GDM1 (cell line): ENCODE measurements around the gene CCNI2.
A peak's percentile ranks its signal among the peaks of the same experiment; 100 is the strongest.
"Not testable (repeated sequence)": the region's sequence is repeated elsewhere in the genome, so short reads cannot be mapped to it uniquely, and the experiment has no call there.

Source experiments
- DNase-seq: peaks from one replicate; lab custom pipeline; 2025; lab: John Stamatoyannopoulos, UW

The CCNI2 gene

GRCh38 chr5:132781029-132781428 is 33.8 kb downstream of the CCNI2 start:
- no peak for DNase-seq

- peak; percentile 43 for DNase-seq
These were observed 34.9 kb downstream of the CCNI2 start for GRCh38 chr5:132782101-132782500.

DNA sequence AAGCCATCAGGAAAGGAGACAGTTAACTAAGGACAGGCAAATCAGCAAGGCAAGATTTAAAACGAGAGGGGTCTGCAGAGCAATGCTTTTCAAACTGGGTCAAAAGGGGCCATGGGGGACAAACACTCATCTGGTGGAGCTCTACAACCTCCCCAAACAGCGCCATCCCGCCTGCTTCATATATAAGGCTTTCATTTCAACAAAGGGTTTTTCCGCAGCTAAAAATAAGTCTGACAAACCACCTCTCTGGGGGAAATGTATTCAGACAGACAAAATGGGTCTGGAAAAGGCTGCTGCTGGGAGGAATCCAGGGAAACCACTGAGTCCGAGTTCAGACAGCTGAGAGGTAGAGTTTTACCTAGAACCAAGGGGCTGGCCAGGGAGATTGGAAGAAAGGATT is 38.1 kb downstream of the CCNI2 start:
- no peak for DNase-seq

GRCh38 chr5:132785864-132786263 is 38.6 kb downstream of the CCNI2 start:
- DNase-seq = no peak

DNA sequence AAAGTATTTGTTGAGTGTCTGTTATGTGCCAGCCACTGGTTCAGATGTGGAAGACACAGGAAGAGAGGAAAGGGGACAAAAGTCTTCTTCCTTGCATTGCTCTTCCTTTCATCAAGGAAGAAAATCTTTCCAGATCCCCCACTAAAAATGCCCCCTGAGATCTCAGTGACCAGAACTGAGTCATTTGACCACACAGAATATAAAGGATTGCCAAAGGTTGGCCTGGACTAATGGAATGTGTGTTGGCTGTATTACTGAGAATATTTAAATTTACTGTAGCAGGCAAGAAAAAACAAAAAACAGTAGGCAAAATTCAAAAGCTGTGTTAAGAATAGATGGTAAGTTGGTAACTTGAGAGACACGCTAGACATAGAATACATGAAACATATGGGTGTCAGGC is 39.9 kb downstream of the CCNI2 start:
- DNase-seq = no peak

DNA sequence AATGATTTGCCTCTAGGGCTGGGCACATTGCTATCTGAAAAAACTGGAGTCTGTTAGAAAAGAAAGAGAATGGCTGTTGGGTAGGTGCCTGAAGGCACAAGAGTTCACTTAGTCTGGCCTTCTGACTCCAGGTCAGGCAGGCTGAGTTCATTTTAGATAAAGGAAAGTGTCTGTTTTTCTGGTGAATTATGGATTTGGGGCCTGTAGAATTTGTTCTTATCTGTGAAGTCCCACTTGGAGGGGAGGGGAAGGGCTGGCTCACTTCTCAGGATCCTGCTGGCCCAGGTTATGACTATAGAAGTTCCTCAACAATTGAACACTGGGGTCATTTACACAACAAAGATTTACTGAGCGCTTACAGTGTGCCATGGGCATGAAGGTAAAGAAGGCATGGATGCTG is 41.3 kb downstream of the CCNI2 start:
- DNase-seq = no peak

GRCh38 chr5:132788990-132789886 is 42.0 kb downstream of the CCNI2 start:
- no peak for DNase-seq

DNA sequence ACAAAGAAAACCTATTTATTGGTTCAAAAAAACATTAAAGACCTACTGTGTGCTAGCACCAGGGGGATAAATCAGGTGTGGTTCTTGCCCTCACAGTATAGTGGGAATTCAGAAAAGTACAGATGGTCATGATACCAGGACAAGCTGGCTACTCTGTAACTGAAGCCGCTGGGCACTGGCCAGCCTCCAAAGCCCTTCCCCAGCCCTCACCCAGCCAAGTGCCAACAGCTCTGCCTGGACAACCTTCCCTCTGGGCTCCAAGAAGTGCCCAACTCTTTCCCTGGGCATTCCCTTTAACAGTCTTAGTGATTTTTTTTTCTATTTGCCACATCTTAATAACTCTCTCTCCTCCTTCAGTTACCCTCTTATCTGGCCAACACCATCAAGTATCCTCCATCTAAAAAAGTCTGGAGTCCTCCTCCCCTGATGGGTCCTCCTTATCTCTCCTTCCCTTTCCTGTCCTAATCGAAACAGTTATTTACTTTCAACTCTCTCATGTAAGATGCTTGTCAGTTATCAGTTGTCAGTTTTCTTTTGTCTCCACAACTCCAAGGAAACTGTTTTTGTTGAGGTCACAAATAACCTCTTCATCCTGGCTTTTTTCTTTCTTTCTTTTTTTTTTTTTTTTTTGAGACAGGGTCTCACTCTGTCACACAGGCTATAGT is 43.1 kb downstream of the CCNI2 start:
- no peak for DNase-seq

DNA sequence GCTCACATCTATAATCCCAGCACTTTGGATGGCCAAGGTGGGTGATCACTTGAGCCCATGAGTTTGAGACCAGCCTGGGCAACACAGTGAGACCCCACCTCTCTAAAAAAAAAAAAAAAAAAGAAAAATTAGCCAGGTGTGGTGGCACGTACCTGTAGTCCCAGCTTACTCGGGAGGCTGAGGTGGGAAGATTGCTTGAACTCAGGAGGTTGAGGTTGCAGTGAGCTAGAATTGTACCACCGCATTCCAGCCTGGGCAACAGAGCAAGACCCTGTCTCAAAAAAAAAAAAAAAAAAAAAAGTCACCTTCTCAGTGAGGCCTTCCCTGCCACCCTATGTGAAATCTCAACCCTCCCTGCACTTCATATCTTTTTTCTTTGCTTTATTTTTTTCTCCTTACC is 43.8 kb downstream of the CCNI2 start:
- DNase-seq = no peak

DNA sequence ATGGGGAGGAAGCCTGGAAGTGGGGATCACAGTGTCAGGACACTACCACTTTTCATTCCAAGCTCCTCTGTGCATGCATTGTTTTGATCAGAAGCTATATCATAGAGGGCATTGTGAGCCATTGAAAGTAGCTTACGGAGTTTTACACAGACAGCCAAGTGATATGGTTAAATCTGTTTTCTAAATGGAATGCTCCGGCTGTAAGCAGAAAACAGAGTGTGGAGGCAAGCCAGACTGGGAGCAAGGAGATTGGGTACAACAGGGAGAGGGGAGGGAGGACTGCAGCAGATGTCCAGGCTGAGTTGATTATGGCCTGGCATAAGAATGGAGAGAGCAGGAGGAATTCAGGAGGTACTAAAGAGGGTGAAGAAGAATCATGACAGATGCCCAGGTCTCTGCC is 50.4 kb downstream of the CCNI2 start:
- no peak for DNase-seq

DNA sequence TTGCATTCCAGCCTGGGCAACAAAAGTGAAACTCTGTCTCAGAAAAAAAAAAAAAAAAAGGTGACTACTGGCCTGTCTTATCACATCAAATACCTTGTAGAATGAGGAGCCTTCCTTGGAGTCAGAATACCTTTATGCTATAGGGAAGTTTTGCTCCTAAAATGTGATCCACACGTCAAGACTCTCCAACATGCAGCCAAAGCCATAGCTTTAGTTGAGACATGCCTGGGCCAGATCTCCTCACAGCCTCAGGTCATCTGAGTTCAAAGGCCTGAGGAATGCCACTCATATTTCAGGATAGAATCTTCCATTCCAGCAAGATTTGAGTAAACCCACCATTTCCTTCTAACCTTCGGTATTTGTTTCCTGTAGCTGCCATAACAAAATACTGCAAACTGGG is 52.2 kb downstream of the CCNI2 start:
- DNase-seq = no peak

DNA sequence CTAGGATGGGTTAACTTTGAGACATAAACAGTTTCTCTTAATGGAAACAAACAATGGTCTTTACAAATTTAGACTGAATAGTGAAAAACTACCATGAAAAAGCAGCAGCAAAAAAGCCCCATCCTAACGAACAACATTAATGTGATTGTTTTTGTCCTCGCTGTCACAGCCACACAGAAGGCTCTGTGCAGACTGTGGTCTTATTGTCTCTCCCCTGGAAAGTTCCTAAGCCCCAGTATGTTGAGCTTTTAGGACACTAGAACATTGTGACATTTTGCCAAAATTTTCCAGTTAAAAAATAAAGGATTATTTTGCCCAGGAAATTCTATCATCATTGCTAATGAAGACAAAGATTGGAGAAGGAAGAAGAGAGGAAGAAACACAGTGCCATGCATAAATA is 53.3 kb downstream of the CCNI2 start:
- no peak for DNase-seq

GRCh38 chr5:132802044-132802684 is 54.9 kb downstream of the CCNI2 start:
- DNase-seq = no peak

DNA sequence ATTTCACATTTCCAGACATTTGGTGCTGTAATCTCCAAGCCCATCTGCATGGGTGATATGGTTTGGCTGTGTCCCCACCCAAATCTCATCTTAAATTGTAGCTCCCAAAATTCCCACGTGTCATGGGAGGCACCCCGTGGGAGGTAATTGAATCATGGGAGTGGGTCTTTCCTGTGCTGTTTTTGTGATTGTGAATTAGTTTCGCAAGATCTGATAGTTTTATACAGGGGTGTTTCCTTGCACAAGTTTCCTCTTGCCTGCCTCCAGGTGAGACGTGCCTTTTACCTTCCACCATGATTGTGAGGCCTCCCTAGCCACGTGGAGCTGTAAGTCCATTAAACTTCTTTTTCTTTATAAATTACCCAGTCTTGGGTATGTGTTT is 55.5 kb downstream of the CCNI2 start:
- DNase-seq = not testable (repeated sequence)
